Memory B cell (primary cell): Measurements from ENCODE around the gene PIK3CD.

Experiments used
- ATAC-seq: fragments of 150-1000 bp; cut with Tn5 transposase; 2 replicates; pipeline ENCODE4 v1.10.0; 2021; ENCODE audit warnings: low read depth, mild to moderate bottlenecking, moderate library complexity
- DNase-seq, 2 donors: peaks; one replicate each; pipeline ENCODE4 v3.0.0; 2022; ENCODE audit warnings: low spot score in 2 of 2
- H3K27ac Mint-ChIP-seq: one replicate; pipeline ENCODE4 v1.8.0; 2022; ENCODE audit warnings: mild to moderate bottlenecking, moderate library complexity, mixed read lengths
- H3K27me3 Mint-ChIP-seq: one replicate; pipeline ENCODE4 v1.8.0; 2022; ENCODE audit warnings: mixed read lengths
- H3K36me3 Mint-ChIP-seq: one replicate; pipeline ENCODE4 v1.8.0; 2022; ENCODE audit warnings: mild to moderate bottlenecking, mixed read lengths
- H3K4me1 Mint-ChIP-seq: one replicate; pipeline ENCODE4 v1.8.0; 2022; ENCODE audit warnings: mixed read lengths
- H3K4me3 Mint-ChIP-seq: one replicate; pipeline ENCODE4 v1.8.0; 2022; ENCODE audit warnings: mild to moderate bottlenecking, moderate library complexity, mixed read lengths
- H3K9me3 Mint-ChIP-seq: one replicate; pipeline ENCODE4 v1.8.0; 2022; ENCODE audit warnings: mixed read lengths

PIK3CD gene

GRCh38 chr1:9630331-9631111 is 21.0 kb upstream of the PIK3CD start:
- peak overlapping the region; percentile 87 for H3K27ac Mint-ChIP-seq
- H3K27me3 Mint-ChIP-seq = no peaks in the 10 kb centered on the region
- ATAC-seq (no peak), DNase-seq (peak in 1 of 2 donors; percentile 40)
- peak overlapping the region; percentile 83 for H3K4me3 Mint-ChIP-seq
- H3K9me3 Mint-ChIP-seq = no peaks in the 10 kb centered on the region
- peaks cover 39% of the 10 kb centered on the region for H3K4me1 Mint-ChIP-seq
- H3K36me3 Mint-ChIP-seq = peaks cover 4% of the 10 kb centered on the region

DNA sequence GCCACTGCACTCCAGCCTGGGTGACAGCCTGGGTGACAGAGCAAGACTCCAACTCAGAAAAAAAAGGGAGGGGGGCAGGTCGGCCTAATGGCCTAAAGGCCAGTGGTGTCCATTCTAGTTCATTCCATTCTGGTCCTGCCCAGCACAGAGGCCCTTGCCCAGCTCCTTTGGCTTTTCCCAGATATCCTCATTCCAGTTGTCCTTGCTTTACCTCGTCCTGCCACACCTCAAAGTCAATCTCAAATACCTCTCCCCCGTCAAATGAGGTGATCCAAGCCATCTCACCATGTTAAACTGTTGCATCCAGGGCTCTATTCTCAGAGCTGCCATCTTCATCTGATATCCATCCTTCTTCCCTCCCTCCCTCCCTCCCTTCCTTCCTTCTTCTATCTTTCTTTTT is 19.9 kb upstream of the PIK3CD start:
- no peak for ATAC-seq
- H3K9me3 Mint-ChIP-seq = no peaks in the 10 kb centered on the region

GRCh38 chr1:9633493-9633892 is 18.0 kb upstream of the PIK3CD start:
- H3K4me3 Mint-ChIP-seq = no peak overlapping the region
- H3K36me3 Mint-ChIP-seq = peaks cover 4% of the 10 kb centered on the region
- no peaks in the 10 kb centered on the region for H3K27me3 Mint-ChIP-seq
- no peak overlapping the region for H3K27ac Mint-ChIP-seq
- ATAC-seq (no peak), DNase-seq (no peak)
- H3K9me3 Mint-ChIP-seq = no peaks in the 10 kb centered on the region
- peaks cover 25% of the 10 kb centered on the region for H3K4me1 Mint-ChIP-seq

More for the DNA sequence above, 19.9 kb upstream of the PIK3CD start:
- Mint-ChIP-seq H3K27me3 (no peaks in the 10 kb centered on the region), H3K4me3 (peak overlapping the region; percentile 44), H3K4me1 (peaks cover 31% of the 10 kb centered on the region), H3K27ac (no peak overlapping the region), H3K36me3 (peaks cover 4% of the 10 kb centered on the region)
- no peak for DNase-seq

DNA sequence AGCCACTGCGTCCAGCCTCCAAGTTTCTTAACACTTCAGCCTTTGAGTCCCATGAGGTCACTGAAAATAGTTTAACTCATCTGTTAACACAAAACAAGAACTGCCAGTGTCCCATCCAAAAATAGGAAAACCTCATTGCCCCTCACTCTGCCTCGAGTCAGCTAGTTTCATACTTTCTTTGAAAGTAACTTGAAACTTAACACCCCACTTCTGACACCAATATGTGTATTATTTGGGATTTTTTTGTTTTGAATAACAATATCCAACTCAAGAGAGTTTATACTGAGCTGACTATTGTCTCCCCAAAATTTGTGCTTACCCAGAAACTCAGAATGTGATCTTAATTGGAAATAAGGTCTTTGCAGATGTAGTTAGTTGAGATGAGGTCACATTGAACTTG is 16.9 kb upstream of the PIK3CD start:
- H3K36me3 Mint-ChIP-seq = peaks cover 4% of the 10 kb centered on the region
- peaks cover 21% of the 10 kb centered on the region for H3K4me1 Mint-ChIP-seq
- DNase-seq = no peak
- H3K27me3 Mint-ChIP-seq = no peaks in the 10 kb centered on the region
- H3K27ac Mint-ChIP-seq = no peak overlapping the region
- ATAC-seq = no peak
- H3K4me3 Mint-ChIP-seq = no peak overlapping the region
- no peaks in the 10 kb centered on the region for H3K9me3 Mint-ChIP-seq

DNA sequence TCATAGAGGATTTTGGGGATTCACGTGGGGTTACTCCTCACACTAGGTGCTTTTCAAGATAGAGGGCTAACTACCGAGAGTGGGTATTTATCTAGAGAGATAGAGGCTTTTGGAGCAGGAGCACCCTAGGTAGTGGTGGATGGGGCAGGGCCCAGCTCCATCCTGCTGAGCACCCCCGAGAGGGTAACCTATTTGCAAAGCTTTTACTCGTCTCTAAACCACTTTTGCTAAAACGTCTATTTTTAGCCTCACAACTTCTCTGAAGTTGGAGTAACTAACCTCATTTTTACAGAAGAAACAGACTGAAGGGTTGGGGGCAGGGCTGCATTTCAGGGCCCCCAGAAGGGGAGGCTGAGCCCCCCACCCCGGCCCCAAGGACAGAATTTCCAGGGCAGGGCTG is 12.3 kb upstream of the PIK3CD start:
- Mint-ChIP-seq H3K9me3 (no peaks in the 10 kb centered on the region), H3K27me3 (no peaks in the 10 kb centered on the region), H3K4me1 (peaks cover 25% of the 10 kb centered on the region), H3K27ac (no peak overlapping the region), H3K4me3 (peak overlapping the region; percentile 11), H3K36me3 (peaks cover 5% of the 10 kb centered on the region)
- no peak for ATAC-seq
- DNase-seq = no peak

- ATAC-seq = no peak
- H3K27ac Mint-ChIP-seq = peak overlapping the region; percentile 65
- H3K36me3 Mint-ChIP-seq = peaks cover 5% of the 10 kb centered on the region
- H3K4me1 Mint-ChIP-seq = peaks cover 32% of the 10 kb centered on the region
- no peaks in the 10 kb centered on the region for H3K9me3 Mint-ChIP-seq
- peak overlapping the region; percentile 60 for H3K4me3 Mint-ChIP-seq
- DNase-seq = no peak
- H3K27me3 Mint-ChIP-seq = no peaks in the 10 kb centered on the region
Measured at GRCh38 chr1:9643351-9644256, 7.9 kb upstream of the PIK3CD start.

- Mint-ChIP-seq H3K9me3 (no peaks in the 10 kb centered on the region), H3K4me3 (no peak overlapping the region), H3K27me3 (no peaks in the 10 kb centered on the region), H3K36me3 (peaks cover under 1% of the 10 kb centered on the region), H3K27ac (no peak overlapping the region), H3K4me1 (peaks cover 28% of the 10 kb centered on the region)
- ATAC-seq (no peak), DNase-seq (no peak)
Measured at GRCh38 chr1:9646037-9646436, 5.5 kb upstream of the PIK3CD start.

GRCh38 chr1:9648171-9648570 is 3.4 kb upstream of the PIK3CD start:
- no peaks in the 10 kb centered on the region for H3K9me3 Mint-ChIP-seq
- H3K27me3 Mint-ChIP-seq = no peaks in the 10 kb centered on the region
- ATAC-seq (no peak), DNase-seq (no peak)
- no peak overlapping the region for H3K4me3 Mint-ChIP-seq
- H3K36me3 Mint-ChIP-seq = peaks cover 4% of the 10 kb centered on the region
- H3K4me1 Mint-ChIP-seq = peaks cover 28% of the 10 kb centered on the region
- H3K27ac Mint-ChIP-seq = no peak overlapping the region

DNA sequence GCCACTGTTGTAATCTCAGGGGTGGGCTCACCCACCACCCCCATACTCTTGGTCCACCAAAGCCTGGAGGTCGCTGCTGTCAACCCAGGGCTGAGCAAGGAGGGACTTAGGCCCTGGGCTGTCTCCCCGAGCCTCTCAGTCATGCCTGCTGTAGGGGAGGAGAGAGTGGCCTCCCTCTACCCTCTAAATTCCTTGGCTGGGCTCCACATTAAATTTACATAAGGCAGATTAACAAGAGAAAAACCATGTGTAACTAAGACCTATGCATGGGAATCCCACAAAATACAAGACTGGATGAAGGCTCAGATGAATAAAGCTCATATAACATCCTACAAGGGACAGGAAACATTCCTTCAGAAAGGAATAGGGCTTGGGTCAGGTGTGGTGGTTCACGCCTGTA is 1.8 kb upstream of the PIK3CD start:
- Mint-ChIP-seq H3K27ac (no peak overlapping the region), H3K36me3 (peaks cover 4% of the 10 kb centered on the region)

GRCh38 chr1:9651220-9651564 is 339 bp upstream of the PIK3CD start:
- peaks cover 41% of the 10 kb centered on the region for H3K4me1 Mint-ChIP-seq
- DNase-seq = no peak
- peaks cover 4% of the 10 kb centered on the region for H3K36me3 Mint-ChIP-seq
- no peaks in the 10 kb centered on the region for H3K9me3 Mint-ChIP-seq
- no peaks in the 10 kb centered on the region for H3K27me3 Mint-ChIP-seq
- no peak for ATAC-seq
- H3K27ac Mint-ChIP-seq = peak overlapping the region; percentile 93
- H3K4me3 Mint-ChIP-seq = peak overlapping the region; percentile 98

More for the DNA sequence above, 1.8 kb upstream of the PIK3CD start:
- peak overlapping the region; percentile 61 for H3K4me3 Mint-ChIP-seq
- no peaks in the 10 kb centered on the region for H3K9me3 Mint-ChIP-seq
- peaks cover 32% of the 10 kb centered on the region for H3K4me1 Mint-ChIP-seq
- ATAC-seq (no peak), DNase-seq (no peak)
- no peaks in the 10 kb centered on the region for H3K27me3 Mint-ChIP-seq

DNA sequence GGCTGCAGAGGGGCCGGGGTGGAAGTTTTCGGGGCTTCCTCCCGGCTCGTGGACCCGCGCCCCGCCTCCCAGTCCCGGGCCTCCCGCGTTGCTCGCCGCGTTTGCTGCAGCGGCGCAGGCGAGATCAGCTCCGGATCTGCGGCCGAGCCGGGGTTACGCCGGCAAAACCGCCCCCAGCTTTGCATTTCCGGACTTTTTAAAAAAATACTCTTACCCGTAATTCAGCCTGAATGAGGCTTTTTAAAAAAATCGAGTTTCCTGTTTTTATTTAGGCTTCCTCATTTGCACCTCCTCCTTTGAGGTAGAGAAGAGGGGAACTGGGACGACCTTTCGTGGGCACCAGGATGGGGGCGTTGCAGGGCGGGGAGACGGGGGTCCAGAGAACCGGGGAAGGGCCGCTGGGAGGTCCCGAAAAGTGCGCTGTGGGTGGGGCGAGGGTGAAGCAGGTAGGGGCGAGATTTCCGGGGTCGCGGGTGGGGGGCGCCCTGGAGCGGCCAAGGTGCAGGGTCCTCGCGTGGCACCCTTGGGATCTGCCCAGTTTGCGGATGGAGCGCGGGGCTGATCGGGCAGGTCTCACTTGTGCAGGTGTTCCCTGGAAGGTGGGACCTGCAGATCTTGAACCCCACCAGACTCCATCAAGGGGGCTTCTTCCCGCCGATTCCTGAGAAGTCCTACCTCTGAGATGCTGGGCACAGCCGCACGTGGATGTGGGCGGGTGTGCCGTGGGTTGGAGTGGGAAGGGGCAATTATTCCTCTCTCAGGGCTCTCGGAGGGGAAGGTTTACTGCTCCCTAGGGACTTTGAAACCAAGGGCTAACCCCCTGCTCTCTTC is 1.1 kb downstream of the PIK3CD start:
- H3K27me3 Mint-ChIP-seq = no peaks in the 10 kb centered on the region
- ATAC-seq (peak; percentile 59), DNase-seq (peak; percentile 67 to 71)
- peak overlapping the region; percentile 92 for H3K4me3 Mint-ChIP-seq
- H3K4me1 Mint-ChIP-seq = peaks cover 49% of the 10 kb centered on the region
- H3K27ac Mint-ChIP-seq = peak overlapping the region; percentile 94
- H3K9me3 Mint-ChIP-seq = no peaks in the 10 kb centered on the region
- peaks cover 4% of the 10 kb centered on the region for H3K36me3 Mint-ChIP-seq

DNA sequence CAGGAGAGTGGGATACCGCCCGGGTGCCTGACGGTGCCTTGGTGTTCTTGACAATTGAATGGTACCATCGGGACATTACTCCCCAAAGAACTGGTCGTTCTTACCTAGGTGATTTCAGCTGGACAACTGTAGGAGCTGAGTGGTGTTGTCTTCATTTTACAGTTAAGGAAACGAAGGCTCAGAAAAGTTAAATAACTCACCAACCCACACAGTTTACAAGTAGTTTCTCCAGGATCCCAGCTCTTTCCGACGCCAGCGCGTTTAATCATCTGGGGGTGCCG is 1.6 kb downstream of the PIK3CD start:
- DNase-seq (no peak), ATAC-seq (no peak)
- Mint-ChIP-seq H3K36me3 (peaks cover 4% of the 10 kb centered on the region), H3K4me3 (peak overlapping the region; percentile 92), H3K27me3 (no peaks in the 10 kb centered on the region), H3K4me1 (peaks cover 53% of the 10 kb centered on the region), H3K9me3 (no peaks in the 10 kb centered on the region), H3K27ac (peak overlapping the region; percentile 94)

DNA sequence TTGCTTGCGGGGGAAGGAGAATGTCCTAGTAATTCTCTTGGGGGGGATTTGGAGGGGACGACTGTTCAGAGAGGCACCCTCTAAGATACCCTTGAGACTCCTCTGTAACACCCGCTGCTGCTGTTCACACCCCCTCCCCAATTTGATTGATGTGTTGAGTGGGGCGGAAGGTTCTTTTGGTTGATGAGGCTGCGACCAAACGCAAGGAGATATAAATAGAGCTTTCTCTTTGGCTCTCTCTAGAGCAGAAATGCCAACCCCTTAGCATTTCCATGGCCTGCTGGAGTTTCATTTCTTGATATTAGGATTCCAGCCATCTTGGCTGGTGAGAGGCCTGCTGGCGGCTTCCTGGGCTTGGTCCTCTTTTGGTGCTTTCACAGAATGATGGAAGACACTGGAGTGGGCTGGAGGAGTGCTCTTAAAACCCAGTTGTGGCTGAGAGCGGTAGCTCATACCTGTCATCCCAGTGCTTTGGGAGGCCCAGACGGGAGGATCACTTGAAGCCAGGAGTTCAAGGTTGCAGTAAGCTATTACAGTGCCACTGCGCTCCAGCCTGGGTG is 2.0 kb downstream of the PIK3CD start:
- DNase-seq (no peak), ATAC-seq (no peak)
- no peaks in the 10 kb centered on the region for H3K9me3 Mint-ChIP-seq

More for the DNA sequence above, 2.0 kb downstream of the PIK3CD start:
- Mint-ChIP-seq H3K36me3 (peaks cover 4% of the 10 kb centered on the region), H3K27ac (peak overlapping the region; percentile 94), H3K27me3 (no peaks in the 10 kb centered on the region), H3K4me3 (peak overlapping the region; percentile 92), H3K4me1 (peaks cover 53% of the 10 kb centered on the region)
